Esophagus squamous epithelium (tissue), 4 donors: Measurements from ENCODE around the gene KRT27.

Experiments used
- POLR2A ChIP-seq, 4 donors: fragments of 450-650 bp; IDR thresholded peaks; one replicate each; pipeline ENCODE4 v1.6.1; 2017; ENCODE audit warnings: antibody characterized with exemption in 4 of 4, mild to moderate bottlenecking in 4 of 4, moderate library complexity in 3 of 4
- TF ChIP-seq, protein P1 (sequence below), 6 experiments: fragments of 450-650 bp in 4 of 6; fragments of 200-600 bp in 2 of 6; sonication (generic) in 2 of 6; IDR thresholded peaks; one replicate each; pipeline ENCODE4 v1.5.1; 2016 to 2019; ENCODE audit warnings: antibody characterized with exemption in 6 of 6, mild to moderate bottlenecking in 4 of 6, moderate library complexity in 4 of 6

DNA sequence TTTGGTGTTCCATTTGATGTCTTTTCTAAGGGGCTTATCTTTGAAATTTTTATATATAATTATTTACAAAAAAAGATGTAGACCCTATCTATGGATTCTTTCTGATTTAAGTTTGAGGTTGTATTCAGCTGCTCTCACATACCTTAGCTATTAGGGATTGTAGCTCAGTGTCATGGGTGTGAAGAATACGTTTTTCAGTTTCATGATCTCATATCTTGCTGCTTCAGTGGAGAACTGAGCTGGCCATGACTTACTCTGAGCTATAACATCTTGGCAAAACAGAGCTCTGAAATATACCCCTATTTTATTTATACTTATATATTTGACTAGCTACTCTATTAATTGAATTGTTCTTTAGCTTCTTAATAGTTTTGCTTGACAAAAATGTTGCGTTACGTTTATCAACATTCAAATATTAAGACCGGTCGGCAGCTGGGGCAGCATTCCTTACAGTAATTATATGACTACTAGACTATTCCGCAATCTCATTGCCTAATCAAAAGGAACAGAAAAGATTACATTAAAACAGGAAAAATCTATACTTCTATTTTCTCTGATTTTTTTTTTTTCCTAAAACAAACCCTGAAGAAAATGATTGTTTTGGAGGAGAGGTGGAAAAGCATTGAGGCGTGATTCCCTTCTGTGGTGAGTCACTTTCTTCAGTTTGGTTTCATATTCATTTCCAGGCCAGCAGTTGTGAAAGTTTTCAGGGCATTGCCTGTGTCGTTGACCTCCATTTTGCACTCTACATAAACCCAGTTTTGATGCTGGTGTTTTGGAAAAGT lies 54.7 kb downstream of the KRT27 start:
- TF ChIP-seq, protein P1, sequence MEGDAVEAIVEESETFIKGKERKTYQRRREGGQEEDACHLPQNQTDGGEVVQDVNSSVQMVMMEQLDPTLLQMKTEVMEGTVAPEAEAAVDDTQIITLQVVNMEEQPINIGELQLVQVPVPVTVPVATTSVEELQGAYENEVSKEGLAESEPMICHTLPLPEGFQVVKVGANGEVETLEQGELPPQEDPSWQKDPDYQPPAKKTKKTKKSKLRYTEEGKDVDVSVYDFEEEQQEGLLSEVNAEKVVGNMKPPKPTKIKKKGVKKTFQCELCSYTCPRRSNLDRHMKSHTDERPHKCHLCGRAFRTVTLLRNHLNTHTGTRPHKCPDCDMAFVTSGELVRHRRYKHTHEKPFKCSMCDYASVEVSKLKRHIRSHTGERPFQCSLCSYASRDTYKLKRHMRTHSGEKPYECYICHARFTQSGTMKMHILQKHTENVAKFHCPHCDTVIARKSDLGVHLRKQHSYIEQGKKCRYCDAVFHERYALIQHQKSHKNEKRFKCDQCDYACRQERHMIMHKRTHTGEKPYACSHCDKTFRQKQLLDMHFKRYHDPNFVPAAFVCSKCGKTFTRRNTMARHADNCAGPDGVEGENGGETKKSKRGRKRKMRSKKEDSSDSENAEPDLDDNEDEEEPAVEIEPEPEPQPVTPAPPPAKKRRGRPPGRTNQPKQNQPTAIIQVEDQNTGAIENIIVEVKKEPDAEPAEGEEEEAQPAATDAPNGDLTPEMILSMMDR (IDR thresholded peaks at IDR 0.05), result no peak
- no peak for TF ChIP-seq POLR2A (IDR thresholded peaks at IDR 0.05)
